ENCODE data around the gene RANBP9. TPM values are rescaled to one million over a fixed set of nuclear protein-coding genes. Genes with fewer than 3 reads are reported as not detected.

Gene RANBP9
- total RNA-seq, 1 donor from 2014 or later = 41.1 TPM

DNA sequence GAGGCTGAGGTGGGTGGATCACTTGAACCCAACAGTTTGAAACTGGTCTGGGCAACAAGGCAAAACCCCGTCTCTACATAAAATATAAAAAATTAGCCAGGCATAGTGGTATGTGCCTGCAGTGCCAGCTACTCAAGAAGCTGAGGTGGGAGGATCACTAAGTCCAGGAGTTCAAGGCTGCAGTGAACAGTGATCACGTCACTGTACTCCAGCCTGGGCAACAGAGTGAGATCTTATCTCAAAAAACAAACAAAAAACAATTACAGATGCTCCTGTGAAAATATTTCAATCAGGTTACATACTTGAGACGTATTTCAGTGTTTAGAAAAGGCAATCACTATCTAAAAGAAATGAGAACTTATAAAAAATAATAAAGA is 33.8 kb downstream of the RANBP9 start:
- DNase-seq = no peak

GRCh38 chr6:13676551-13677156 is 35.0 kb downstream of the RANBP9 start:
- DNase-seq = no peak

GRCh38 chr6:13674533-13675190 is 37.0 kb downstream of the RANBP9 start:
- DNase-seq = no peak

- DNase-seq = no peak
Observed at GRCh38 chr6:13673825-13674444, 37.7 kb downstream of the RANBP9 start.

DNA sequence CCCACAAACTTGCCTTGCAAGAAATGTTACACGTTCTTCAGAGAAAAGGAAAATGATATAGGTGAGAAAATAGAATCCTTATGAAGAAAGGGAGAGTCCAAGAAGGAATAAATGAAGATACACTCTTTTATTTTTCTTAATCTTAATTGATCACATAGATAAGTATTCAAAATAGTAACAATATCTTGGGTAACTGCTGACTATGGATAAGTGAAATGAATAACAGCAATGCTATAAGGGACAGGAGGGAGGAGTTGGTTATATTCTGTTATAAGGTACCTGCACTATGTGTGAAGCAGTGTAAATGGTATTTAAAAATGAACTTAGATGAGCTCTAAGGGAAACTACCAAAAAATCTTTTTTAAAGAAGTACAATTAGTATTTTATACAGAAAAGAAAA is 38.3 kb downstream of the RANBP9 start:
- DNase-seq = no peak

DNA sequence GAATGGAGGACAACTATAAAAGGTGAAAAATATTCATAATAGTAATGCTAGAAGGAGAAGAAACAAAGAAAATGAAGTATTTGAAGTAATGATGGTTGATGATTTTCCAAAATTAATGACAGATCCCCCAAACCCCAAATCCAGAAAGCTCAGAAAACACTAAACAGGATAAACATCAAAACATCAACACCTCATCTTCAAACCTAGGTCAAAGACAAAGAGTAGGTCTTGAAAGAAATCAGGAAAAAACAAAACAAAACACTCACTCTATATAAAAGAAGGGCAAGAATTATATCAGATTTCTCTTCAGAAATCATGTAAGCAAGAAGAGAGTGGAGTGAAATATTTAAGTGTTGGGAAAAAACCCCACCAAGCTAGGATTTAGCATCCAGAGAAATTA is 38.7 kb downstream of the RANBP9 start:
- DNase-seq = no peak

DNA sequence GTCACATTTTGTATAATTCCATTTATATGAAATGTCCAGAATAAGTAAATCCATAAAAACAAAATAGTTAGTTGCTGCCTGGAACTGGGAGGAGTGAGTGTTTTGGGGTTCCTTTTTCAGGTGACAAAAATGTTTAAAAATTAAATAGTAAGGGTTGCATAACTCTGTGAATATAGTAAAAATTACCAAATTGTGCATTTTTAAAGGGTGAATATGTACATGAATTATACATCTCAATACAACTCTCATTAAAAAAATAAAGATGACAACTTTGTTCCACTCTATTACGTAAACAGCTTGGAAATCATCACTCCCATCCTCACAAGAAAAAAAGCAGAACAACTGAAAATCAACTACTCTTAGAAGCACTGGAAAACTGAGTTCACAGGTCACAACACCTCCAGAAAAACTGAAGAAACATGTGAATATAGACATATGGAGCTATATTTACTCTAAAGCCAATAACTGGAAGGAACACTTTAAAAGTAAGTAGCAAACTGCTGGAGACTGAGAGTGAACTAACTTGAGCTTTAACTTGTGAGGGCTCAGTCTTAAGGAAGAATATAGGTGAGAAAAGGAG is 40.0 kb downstream of the RANBP9 start:
- no peak for DNase-seq

GRCh38 chr6:13669476-13669875 is 42.2 kb downstream of the RANBP9 start:
- no peak for DNase-seq

DNA sequence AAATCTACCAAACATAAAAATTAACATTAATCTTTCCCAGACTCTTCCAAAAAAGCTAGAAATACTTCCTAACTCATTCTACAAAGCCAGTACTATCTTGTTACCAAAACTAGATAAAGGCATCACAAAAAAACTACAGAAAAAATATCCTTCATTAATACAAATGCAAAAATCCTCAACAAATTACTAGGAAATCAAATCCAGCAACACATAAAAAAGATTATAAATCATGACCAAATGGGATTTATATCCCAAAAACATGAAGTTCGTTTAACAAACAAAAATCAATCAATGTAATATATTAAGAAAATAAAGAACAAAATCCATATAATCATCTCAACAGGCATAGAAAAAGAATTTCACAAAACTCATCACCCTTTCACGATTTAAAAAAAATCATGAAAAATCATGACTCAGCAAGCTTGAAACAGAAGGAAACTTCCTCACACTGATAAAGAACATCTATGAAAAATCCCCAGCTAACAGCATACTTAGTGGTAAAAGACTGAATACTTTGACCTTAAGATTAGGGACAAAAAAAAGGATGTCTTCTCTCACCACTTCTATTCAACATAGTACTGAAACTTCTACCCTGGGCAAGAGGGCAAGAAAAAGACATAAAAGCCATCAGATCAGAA is 43.2 kb downstream of the RANBP9 start:
- DNase-seq = no peak

DNA sequence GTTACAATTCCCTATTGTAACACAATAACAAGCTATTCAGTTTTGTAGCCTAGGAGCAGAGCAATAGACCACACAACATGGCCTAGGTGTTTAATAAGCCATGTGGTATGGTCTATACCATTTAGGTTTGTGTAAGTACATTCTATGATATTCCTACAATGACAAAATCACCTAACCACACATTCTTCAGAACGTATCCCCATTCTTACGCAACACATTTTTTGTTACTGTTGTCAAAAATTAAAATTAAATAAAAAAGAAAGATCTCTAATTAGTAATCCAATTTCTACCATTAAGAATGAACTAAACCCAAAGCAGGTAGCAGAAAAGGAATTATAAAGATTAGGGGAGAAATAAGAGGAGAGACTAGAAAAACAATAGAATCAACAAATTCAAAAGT is 44.0 kb downstream of the RANBP9 start:
- DNase-seq = no peak

- DNase-seq = no peak
Observed at GRCh38 chr6:13666194-13667105, 45.2 kb downstream of the RANBP9 start.

DNA sequence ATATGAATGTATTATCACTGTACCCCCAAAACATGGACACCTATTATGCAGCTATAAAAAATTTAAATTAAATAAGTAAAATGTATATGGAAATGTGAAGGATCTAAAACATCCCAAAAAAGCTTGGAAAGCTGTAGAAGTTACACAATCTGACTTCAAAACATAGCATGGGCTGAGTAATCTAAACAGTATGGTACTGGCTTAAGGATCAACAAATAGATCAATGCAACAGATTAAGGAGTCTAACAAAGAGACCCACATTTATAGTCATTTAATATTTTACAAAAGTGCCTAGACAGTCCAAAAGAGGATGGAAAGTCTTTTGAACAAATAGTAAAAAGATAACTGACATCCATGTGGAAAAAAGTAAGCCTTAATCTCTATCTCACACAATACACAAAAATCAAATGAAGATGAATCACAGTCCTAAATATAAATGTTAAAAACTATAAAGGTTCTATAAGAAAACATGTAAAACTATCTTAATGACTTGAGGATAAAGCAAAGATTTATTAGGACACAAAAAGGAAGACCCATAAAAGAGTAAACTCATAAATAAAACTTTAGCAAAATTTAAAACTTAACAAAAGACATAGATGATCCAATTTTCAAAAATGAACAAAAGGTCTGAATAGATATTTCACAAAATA is 46.8 kb downstream of the RANBP9 start:
- no peak for DNase-seq

- DNase-seq = no peak
Observed at GRCh38 chr6:13663986-13664385, 47.6 kb downstream of the RANBP9 start.

DNA sequence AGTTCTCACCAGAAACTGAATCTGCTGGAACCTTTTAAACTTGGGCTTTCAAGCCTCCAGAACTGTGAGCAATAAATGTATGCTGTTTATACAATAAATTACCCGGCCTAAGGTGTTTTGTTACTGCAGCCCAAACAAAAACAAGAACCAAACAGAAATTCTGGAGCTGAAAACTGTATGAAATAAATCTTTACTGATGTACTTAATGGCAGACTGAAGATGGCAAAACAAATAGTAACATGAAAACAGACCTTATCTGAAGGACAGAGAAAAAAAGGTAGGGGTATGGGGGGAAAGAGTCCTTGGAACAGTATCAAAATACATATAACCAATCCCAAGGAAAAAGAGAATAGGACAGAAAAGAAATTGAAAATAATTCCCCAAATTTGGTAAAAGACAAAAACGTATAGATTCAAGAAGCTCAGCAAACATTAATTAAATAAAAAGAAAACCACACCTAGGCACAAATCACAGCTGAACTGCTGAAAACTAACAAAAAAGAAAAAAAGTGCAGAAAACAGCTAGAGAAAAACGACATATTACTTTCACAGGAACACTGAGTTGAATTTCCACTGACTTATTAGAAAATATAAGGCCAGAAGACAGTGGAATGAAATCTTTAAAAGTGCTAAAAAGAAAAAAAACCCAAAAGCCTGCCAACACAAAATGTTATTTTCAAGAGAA is 48.8 kb downstream of the RANBP9 start:
- DNase-seq = no peak

DNA sequence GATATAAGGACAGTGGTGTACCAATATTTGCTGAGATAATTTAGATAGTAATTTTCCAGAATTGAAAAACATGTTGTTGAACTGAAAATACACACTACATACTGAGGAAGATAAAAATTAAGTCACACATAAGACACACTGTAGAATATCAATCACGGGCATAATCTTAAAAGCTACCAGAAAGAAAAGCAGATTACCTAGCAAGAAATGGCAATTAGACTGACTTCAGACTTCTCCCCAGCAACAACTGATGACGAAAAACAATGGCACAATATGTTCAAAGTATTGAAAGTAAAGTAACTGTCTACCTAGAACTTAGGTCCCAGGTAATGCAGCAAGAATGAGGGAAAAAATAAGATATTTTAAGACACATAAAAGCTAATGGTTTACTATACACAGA is 50.0 kb downstream of the RANBP9 start:
- no peak for DNase-seq

DNA sequence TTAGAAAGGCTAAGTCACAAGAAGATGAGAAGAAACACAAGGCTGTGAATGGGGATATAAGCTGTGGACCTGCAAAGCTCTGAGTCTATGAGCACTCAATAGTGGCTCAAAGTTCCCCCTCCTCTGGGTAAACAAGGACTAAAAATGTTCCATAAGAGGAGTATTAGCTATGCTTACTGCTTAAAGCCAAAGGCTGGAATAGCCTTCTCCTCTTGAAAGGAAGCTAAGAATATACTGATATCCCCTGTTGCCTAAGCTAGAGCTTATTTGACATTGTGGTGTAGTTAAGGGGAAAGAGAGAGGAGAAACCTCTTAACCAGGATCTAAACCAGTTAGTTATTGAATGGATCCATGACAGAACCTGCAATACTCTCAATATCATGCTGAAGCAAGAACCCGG is 50.7 kb downstream of the RANBP9 start:
- no peak for DNase-seq

- no peak for DNase-seq
Observed at GRCh38 chr6:13660273-13660672, 51.4 kb downstream of the RANBP9 start.

DNA sequence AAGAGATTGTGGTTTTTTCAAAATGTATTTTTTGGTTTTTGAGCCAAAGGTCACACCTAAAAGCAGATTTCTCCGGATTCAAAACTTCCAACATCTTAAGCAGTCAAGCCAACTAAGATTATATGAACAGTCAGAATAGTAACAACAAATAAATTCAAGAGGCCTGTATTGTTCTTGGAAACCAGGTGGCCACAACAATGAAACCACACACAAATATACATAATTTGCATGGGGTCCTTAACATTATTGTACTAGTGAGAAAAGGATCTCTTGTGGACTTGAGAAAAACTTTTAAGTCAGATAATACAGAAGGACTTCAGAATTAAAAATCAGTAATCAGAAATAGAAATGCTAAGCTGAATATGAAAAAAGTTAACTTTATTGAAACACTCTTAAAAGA is 55.9 kb downstream of the RANBP9 start:
- DNase-seq = no peak

DNA sequence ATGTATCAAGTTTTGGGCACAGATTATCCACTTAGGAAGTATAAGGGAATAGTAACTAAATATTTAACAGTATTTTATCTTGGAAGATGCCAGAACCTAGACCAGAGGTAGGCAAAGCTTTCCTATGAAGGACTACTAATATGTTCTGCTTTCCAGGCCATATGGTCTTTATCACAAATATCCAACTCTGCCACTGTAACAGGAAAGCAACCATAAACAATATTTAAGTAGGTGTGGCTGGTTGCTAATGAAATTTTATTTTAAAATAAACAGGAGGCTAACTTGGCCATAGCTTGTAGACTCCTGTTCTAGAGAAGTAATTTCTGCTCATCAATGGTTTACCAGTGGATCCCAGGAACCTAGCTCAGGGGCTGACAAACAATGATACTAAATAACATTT is 57.1 kb downstream of the RANBP9 start:
- no peak for DNase-seq

- no peak for DNase-seq
Observed at GRCh38 chr6:13653296-13653695, 58.3 kb downstream of the RANBP9 start.

DNA sequence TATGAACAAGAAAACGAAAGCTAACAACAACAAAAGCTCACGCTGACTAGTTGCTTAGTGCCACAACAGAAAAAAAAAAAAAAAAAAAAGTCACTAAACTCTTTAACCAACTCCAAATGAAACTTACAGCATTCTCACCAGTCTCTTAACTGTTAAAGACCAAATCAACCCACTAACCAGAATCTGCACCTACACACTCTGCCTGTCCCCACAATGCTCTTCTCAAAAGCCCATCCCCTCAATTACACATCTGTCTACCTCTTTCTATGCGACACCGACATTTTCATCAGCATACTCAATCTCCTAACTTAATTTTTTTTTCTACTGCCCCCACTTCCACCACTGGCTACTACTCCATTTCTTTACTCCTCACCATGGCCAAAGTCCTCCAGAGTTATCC is 62.2 kb downstream of the RANBP9 start:
- no peak for DNase-seq

All from skin of body (tissue), 2 donors.